Heart right ventricle (tissue), 16 donors: ENCODE results near the gene RLN3. TPM values are rescaled to one million over a fixed set of nuclear protein-coding genes. Genes with fewer than 3 reads are reported as not detected.

ENCODE experiments used
- ATAC-seq, 8 donors: fragments of 200-7000 bp; cut with Tn5 transposase; one replicate each; pipeline ENCODE4 v1.9.1; 2020; ENCODE audit warnings: mild to moderate bottlenecking in 8 of 8, moderate library complexity in 8 of 8, moderate number of reproducible peaks in 1 of 8
- DNase-seq, 2 donors: peaks; one replicate each; pipeline ENCODE4 v3.0.0-alpha.2; 2020
- H3K27ac ChIP-seq, 10 donors: fragments of 200-600 bp; sonication (generic) in 2 of 10; one replicate each; pipeline versions ENCODE4 v1.5.0 to v1.8.0; 2020 to 2022; ENCODE audit warnings: mild to moderate bottlenecking in 3 of 10
- H3K27me3 ChIP-seq, 7 donors: fragments of 200-600 bp; one replicate each; pipeline ENCODE4 v1.8.0; 2021 to 2022; ENCODE audit warnings: mild to moderate bottlenecking in 2 of 7
- H3K36me3 ChIP-seq, 9 donors: fragments of 200-600 bp; sonication (generic) in 1 of 9; one replicate each; pipeline versions ENCODE4 v1.5.0 to v1.8.0; 2020 to 2022; ENCODE audit warnings: mild to moderate bottlenecking in 2 of 9
- H3K4me1 ChIP-seq, 9 donors: fragments of 200-600 bp; sonication (generic) in 1 of 9; one replicate each; pipeline versions ENCODE4 v1.5.0 to v1.8.0; 2020 to 2022; ENCODE audit warnings: mild to moderate bottlenecking in 4 of 9
- H3K4me3 ChIP-seq, 10 donors: fragments of 200-600 bp; sonication (generic) in 2 of 10; one replicate each; pipeline versions ENCODE4 v1.5.0 to v1.8.0; 2020 to 2022; ENCODE audit warnings: mild to moderate bottlenecking in 7 of 10, moderate library complexity in 2 of 10
- H3K9me3 ChIP-seq, 11 donors: fragments of 200-600 bp in 10 of 11; sonication (generic) in 2 of 11; one replicate each; pipeline versions ENCODE4 v1.5.0 to v1.8.0; 2013 to 2022; ENCODE audit warnings: mild to moderate bottlenecking in 2 of 11, control low read depth in 1 of 11, moderate library complexity in 1 of 11
- WGBS, 2 donors: extraction: QIAGEN DNeasy Blood & Tissue Kit; methylation state at CpG; one replicate each; pipeline ENCODE4 v1.1.7; 2013; ENCODE audit warnings: inconsistent platforms in 1 of 2; 5-methylcytosine and 5-hydroxymethylcytosine counted together
- intact Hi-C, 10 donors: fragments of 100-400 bp; cut with DNase I; formaldehyde crosslinking; loops; one replicate each; pipeline versions ENCODE4 v1.11.1 to v1.14.2; 2022
- long read RNA-seq, 3 donors: library from polyadenylated mRNA; unstranded; transcript quantifications; one replicate each; pipeline ENCODE4 v2.0.0, GENCODE V29; 2020 to 2021
- polyA plus RNA-seq, 2 donors: library from polyadenylated mRNA; stranded (reverse); fragments of 200-250 nt; gene quantifications; one replicate each; pipeline ENCODE4 v1.2.3, GENCODE V29; 2013
- total RNA-seq, 10 donors: library from RNA; stranded (reverse); fragmentation: NEBNext Ultra II Directional in 3 of 10; extraction: Animal tissue kit (Norgen Biotek cat#: 25700) in 3 of 10; gene quantifications; one replicate each; pipeline versions ENCODE4 v1.2.1 to v1.2.4, GENCODE V29; 2021 to 2023
- TF ChIP-seq, protein P1 (sequence below), 9 donors: fragments of 200-600 bp; sonication (generic) in 2 of 9; IDR thresholded peaks; one replicate each; pipeline versions ENCODE4 v1.5.0 to v1.8.0; 2021 to 2022; ENCODE audit warnings: antibody characterized with exemption in 9 of 9, mild to moderate bottlenecking in 5 of 9, moderate library complexity in 1 of 9
- donor health status: Arrhythmogenic right ventricular cardiomyopathy.
- donor health status: ischemic (EF 13 %, LVEDD 7.1; RV severe dilation, severe dysfunction).
- donor health status: healthy with polysubstance abuse.
- donor health status: DM: no; HTN: yes; CAD: no.
- donor health status: DM: no; HTN: no; CAD: no.
- donor health status: ischemic (EF 25% LVEDD 6.9; RV normal size, moderate dysfunction).
- donor health status: ischemic (EF 25% LVEDD 5.7; RV mildly dilated, moderate dysfunction).
- donor health status: healthy.
- donor health status: DM: yes; HTN: yes; CAD: no.
- donor health status: Ischemic cardiomyopathy.
- donor health status: ischemic (EF 35%, LVEDD 5.7; RV mildly dilated, moderate dysfunction).
- donor health status: nonischemic (EF 11% LVEDD 7.7; RV severe dilation, severe dysfunction).
- donor health status: DM: yes; HTN: yes; CAD: no.
- donor health status: PGD.
- donor health status: ischemic (EF 29% LVEDD 5.4; RV normal size, mild dysfunction).
- donor health status: nonischemic (EF 23%, LVEDD 6.1; RV moderate dilation, normal function).

RLN3 gene, protein sequence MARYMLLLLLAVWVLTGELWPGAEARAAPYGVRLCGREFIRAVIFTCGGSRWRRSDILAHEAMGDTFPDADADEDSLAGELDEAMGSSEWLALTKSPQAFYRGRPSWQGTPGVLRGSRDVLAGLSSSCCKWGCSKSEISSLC
- total RNA-seq (not detected), polyA plus RNA-seq (not detected)
- long read RNA-seq, donor 1 = 0 reads
- long read RNA-seq, donor 2 = 0 reads
- long read RNA-seq, donor 3 = 0 reads

DNA sequence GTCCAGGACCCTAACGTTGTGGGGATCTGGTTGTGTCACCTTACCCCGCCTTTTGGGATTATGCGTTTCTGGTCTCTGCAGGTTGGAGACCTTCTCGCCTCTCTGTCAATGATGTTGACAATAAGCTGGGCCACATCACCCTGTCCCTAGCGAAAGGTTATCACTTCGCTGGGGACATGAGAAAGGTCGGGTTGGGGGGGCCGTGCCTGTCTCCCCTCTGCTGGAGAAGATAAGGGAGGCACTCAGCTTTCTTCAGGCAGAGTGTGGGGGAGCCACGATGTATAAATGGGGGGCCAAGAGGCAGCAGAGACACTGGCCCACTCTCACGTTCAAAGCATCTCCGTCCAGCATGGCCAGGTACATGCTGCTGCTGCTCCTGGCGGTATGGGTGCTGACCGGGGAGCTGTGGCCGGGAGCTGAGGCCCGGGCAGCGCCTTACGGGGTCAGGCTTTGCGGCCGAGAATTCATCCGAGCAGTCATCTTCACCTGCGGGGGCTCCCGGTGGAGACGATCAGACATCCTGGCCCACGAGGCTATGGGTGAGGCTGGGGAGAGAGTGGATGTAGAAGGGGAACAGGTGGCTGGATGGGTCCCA is at the start of gene RLN3:
Gene RLN3 (plus strand): TSS at position 293 of the 595 bp plus-strand sequence. CDS start 57 bp downstream, at position 350.
- Histone ChIP-seq H3K9me3 (no peaks in the 10 kb centered on the region), H3K4me3 (no peak within 1 kb of the TSS), H3K27me3 (peaks cover 0 to 5% (median 0%) of the 10 kb centered on the region in 7 donors), H3K36me3 (no peaks in the 10 kb centered on the region), H3K27ac (no peak within 1 kb of the TSS), H3K4me1 (peaks cover 0 to 39% (median 13%) of the 10 kb centered on the region in 9 donors)
- intact Hi-C loops = no loop called here
- WGBS, 2 donors = 49 to 57% methylated on average over 24 of the region's 24 CpGs
- no peak for ATAC-seq
- no peak for DNase-seq
- TF ChIP-seq, protein P1, sequence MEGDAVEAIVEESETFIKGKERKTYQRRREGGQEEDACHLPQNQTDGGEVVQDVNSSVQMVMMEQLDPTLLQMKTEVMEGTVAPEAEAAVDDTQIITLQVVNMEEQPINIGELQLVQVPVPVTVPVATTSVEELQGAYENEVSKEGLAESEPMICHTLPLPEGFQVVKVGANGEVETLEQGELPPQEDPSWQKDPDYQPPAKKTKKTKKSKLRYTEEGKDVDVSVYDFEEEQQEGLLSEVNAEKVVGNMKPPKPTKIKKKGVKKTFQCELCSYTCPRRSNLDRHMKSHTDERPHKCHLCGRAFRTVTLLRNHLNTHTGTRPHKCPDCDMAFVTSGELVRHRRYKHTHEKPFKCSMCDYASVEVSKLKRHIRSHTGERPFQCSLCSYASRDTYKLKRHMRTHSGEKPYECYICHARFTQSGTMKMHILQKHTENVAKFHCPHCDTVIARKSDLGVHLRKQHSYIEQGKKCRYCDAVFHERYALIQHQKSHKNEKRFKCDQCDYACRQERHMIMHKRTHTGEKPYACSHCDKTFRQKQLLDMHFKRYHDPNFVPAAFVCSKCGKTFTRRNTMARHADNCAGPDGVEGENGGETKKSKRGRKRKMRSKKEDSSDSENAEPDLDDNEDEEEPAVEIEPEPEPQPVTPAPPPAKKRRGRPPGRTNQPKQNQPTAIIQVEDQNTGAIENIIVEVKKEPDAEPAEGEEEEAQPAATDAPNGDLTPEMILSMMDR (IDR thresholded peaks at IDR 0.05) = no peak

DNA sequence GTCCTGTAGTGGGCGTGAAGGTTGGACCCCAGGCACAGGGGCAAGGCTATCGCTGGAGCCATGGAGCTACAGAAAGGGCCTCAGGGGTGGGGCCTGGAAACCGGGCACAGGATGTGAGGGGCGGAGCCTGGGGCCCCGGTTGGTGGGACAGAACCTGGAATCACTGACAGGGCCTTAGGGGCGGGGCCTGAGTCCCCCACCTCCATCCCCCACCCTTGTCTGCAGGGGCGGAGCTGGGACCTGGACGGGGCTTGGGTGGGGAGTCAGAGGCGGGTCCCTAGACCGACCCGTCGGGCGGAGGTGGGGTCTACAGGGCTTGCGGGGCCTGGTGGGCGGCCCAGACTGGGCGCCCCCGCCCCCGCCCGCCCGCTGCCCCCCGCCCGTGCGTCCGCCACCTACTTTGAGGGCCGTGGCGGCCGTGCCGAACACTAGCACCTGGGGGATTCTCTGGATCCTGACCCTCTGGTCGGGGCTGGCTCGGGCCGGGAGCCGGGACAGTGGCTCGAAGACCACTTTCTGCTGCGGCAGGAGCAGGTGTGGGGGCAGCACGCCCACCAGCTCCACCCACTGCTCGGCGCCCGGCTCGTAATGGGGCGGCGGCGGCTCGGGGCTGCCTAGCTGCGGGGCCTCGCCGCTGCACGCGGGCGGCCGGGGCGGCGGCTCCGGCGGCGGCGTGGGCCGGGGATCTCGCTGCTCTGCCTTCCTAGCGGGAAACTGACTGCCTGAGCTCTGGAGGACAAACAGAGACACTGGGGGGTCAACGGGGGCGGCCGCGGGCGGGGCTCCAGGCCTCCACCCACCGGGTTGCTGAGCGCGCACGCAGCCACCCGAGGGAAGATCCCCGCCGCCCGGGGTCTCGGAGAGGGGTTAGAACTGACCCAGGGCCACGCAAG is 49.4 kb upstream of the RLN3 start:
- H3K9me3 ChIP-seq = no peaks in the 10 kb centered on the region
- no peaks in the 10 kb centered on the region for H3K27me3 ChIP-seq
- ATAC-seq (peak; percentile 84 to 91 (median 88)), DNase-seq (peak; percentile 87 to 89)
- TF ChIP-seq, protein P1 (IDR thresholded peaks at IDR 0.05) = no peak
- peaks cover 0 to 55% (median 0%) of the 10 kb centered on the region in 9 donors for H3K36me3 ChIP-seq
- intact Hi-C loops = no loop called here
- H3K4me1 ChIP-seq = peaks cover 6 to 48% (median 27%) of the 10 kb centered on the region in 9 donors
- H3K27ac ChIP-seq = peak overlapping the region; percentile 32 to 89 (median 84)
- 3 to 5% methylated on average over 59 to 74 of the region's 74 CpGs for WGBS, 2 donors
- peak overlapping the region; percentile 28 to 67 (median 57) for H3K4me3 ChIP-seq

DNA sequence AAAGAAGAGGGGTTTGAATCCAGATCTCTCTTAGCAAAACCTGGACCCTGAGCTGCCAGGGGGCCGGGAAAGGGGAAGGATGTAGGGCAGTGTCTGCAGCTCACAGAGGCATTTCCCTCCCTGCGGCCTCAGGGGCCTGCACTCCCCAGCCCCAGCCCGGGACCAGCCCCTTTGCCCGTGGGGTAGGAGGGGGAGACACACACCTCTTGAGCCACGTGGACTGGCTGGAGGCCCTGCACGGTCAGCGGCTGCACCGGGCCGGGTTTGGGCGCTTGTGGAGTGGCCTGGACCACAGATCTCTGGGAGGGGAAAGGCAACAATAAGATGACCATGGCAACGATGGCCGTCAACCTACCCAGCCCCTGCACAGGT is 48.7 kb upstream of the RLN3 start:
- ATAC-seq (peak in 1 of 8 donors; percentile 13), DNase-seq (no peak)
- no peaks in the 10 kb centered on the region for H3K9me3 ChIP-seq
- peak overlapping the region in 9 of 10 donors; percentile 72 to 89 (median 84) for H3K27ac ChIP-seq
- TF ChIP-seq, protein P1 (IDR thresholded peaks at IDR 0.05) = no peak
- H3K36me3 ChIP-seq = peaks cover 0 to 49% (median 0%) of the 10 kb centered on the region in 9 donors
- no peaks in the 10 kb centered on the region for H3K27me3 ChIP-seq
- H3K4me1 ChIP-seq = peaks cover 6 to 48% (median 27%) of the 10 kb centered on the region in 9 donors
- 15 to 21% methylated on average over 12 of the region's 12 CpGs for WGBS, 2 donors
- intact Hi-C loops = no loop called here
- H3K4me3 ChIP-seq = peak overlapping the region; percentile 28 to 67 (median 57)

DNA sequence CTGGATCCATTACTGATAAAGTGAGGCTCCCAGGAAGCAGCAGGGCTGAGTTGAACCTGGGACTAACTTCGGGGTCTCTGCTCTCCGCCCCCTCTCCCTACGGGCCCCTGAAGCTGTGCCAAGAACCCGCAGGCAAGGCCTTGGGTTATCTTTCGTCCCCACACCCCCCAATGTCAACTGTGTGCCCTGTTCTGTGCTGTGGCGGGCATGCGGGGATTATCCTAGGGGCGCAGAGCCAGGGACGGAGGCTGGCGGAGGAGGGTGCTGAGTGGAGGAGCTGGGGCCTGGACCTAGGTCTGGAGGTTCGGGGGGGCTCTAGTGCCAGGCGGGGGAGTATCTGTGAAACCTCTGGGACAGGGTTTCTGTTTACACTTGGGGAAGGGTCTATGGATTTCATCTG is 48.3 kb upstream of the RLN3 start:
- H3K27ac ChIP-seq = peak overlapping the region in 6 of 10 donors; percentile 77 to 89 (median 86)
- no peaks in the 10 kb centered on the region for H3K27me3 ChIP-seq
- H3K4me3 ChIP-seq = peak overlapping the region in 5 of 10 donors; percentile 56 to 67 (median 58)
- DNase-seq (no peak), ATAC-seq (no peak)
- peaks cover 6 to 48% (median 27%) of the 10 kb centered on the region in 9 donors for H3K4me1 ChIP-seq
- peaks cover 0 to 45% (median 0%) of the 10 kb centered on the region in 9 donors for H3K36me3 ChIP-seq
- TF ChIP-seq, protein P1 (IDR thresholded peaks at IDR 0.05) = no peak
- no peaks in the 10 kb centered on the region for H3K9me3 ChIP-seq
- 76 to 78% methylated on average over 12 of the region's 12 CpGs for WGBS, 2 donors
- intact Hi-C loops = no loop called here
